ENCODE measurements around the gene AMBP. TPM values are rescaled to one million over a fixed set of nuclear protein-coding genes. Genes with fewer than 3 reads are reported as not detected.

The AMBP gene
- total RNA-seq, result 1 to 10 TPM; 1.5 to 5.7 TPM

GRCh38 chr9:114078021-114078780, at the start of gene AMBP:
TSS of gene AMBP (minus strand) at chr9:114078300. CDS start at chr9:114078209, 91 bp downstream.
- no peaks in the 10 kb centered on the region for H3K27me3 ChIP-seq
- H3K9ac ChIP-seq (ENCODE audit: low read depth in 2 of 2, low read length in 2 of 2), result no peak within 1 kb of the TSS
- TF ChIP-seq CTCF (IDR thresholded peaks at IDR 0.05), result no peak
- H3K9me3 ChIP-seq, result no peaks in the 10 kb centered on the region
- H3K36me3 ChIP-seq, result no peaks in the 10 kb centered on the region
- H3K4me1 ChIP-seq, result peaks cover 5% of the 10 kb centered on the region
- no peak within 1 kb of the TSS for H3K27ac ChIP-seq
- intact Hi-C loops (cut with DNase I), result no loop called here
- DNase-seq, result peak; percentile 61
- no peak within 1 kb of the TSS for H3K4me3 ChIP-seq

- no peaks in the 10 kb centered on the region for H3K4me1 ChIP-seq
- no peaks in the 10 kb centered on the region for H3K27me3 ChIP-seq
- TF ChIP-seq CTCF (IDR thresholded peaks at IDR 0.05), result no peak
- H3K9ac ChIP-seq (ENCODE audit: low read depth in 2 of 2, low read length in 2 of 2), result no peak overlapping the region
- DNase-seq, result no peak
- no peaks in the 10 kb centered on the region for H3K36me3 ChIP-seq
- H3K27ac ChIP-seq, result no peak overlapping the region
- intact Hi-C loops (cut with DNase I), result no loop called here
- no peaks in the 10 kb centered on the region for H3K9me3 ChIP-seq
- H3K4me3 ChIP-seq, result no peak overlapping the region
These were observed 48.4 kb upstream of the AMBP start for GRCh38 chr9:114126247-114127060.

GRCh38 chr9:114125476-114126013, 47.4 kb upstream of the AMBP start:
- Histone ChIP-seq H3K36me3 (no peaks in the 10 kb centered on the region), H3K4me3 (no peak overlapping the region), H3K9ac (ENCODE audit: low read depth in 2 of 2, low read length in 2 of 2) (no peak overlapping the region), H3K27me3 (no peaks in the 10 kb centered on the region), H3K9me3 (no peaks in the 10 kb centered on the region), H3K4me1 (no peaks in the 10 kb centered on the region), H3K27ac (no peak overlapping the region)
- no peak for DNase-seq
- no peak for TF ChIP-seq CTCF (IDR thresholded peaks at IDR 0.05)
- intact Hi-C loops (cut with DNase I), result no loop called here

GRCh38 chr9:114124666-114125475, 46.8 kb upstream of the AMBP start:
- Histone ChIP-seq H3K9me3 (no peaks in the 10 kb centered on the region), H3K9ac (ENCODE audit: low read depth in 2 of 2, low read length in 2 of 2) (no peak overlapping the region), H3K4me1 (no peaks in the 10 kb centered on the region), H3K27me3 (no peaks in the 10 kb centered on the region), H3K4me3 (no peak overlapping the region), H3K36me3 (no peaks in the 10 kb centered on the region), H3K27ac (no peak overlapping the region)
- intact Hi-C loops (cut with DNase I), result no loop called here
- TF ChIP-seq CTCF (IDR thresholded peaks at IDR 0.05), result no peak
- DNase-seq, result no peak

GRCh38 chr9:114124138-114124537, 46.0 kb upstream of the AMBP start:
- Histone ChIP-seq H3K27ac (no peak overlapping the region), H3K36me3 (no peaks in the 10 kb centered on the region), H3K9me3 (no peaks in the 10 kb centered on the region), H3K4me3 (no peak overlapping the region), H3K4me1 (no peaks in the 10 kb centered on the region), H3K27me3 (no peaks in the 10 kb centered on the region), H3K9ac (ENCODE audit: low read depth in 2 of 2, low read length in 2 of 2) (no peak overlapping the region)
- intact Hi-C loops (cut with DNase I), result no loop called here
- TF ChIP-seq CTCF (IDR thresholded peaks at IDR 0.05), result no peak
- no peak for DNase-seq

Data from colonic mucosa (tissue), 4 donors.